Fibroblast of gingiva (primary cell): Measurements from ENCODE around the gene PUS10.
A peak's percentile ranks its signal among the peaks of the same experiment; 100 is the strongest.
"Not testable (repeated sequence)": the region's sequence is repeated elsewhere in the genome, so short reads cannot be mapped to it uniquely, and the experiment has no call there.

Experiments used
- DNase-seq: peaks from one replicate; pipeline ENCODE4 v3.0.0-alpha.2; 2011; ENCODE audit warnings: low read depth

The PUS10 gene

GRCh38 chr2:60926741-60927552 lies 91.1 kb downstream of the PUS10 start:
- peak; percentile 64 for DNase-seq

- peak; percentile 17 for DNase-seq
Observed at GRCh38 chr2:60925994-60926740, 91.9 kb downstream of the PUS10 start.

- no peak for DNase-seq
Observed at GRCh38 chr2:60907329-60907728, 110.7 kb downstream of the PUS10 start.

GRCh38 chr2:60906395-60906794 lies 111.7 kb downstream of the PUS10 start:
- no peak for DNase-seq

GRCh38 chr2:60905867-60906266 lies 112.2 kb downstream of the PUS10 start:
- DNase-seq, result not testable (repeated sequence)

GRCh38 chr2:60901296-60901695 lies 116.8 kb downstream of the PUS10 start:
- DNase-seq, result not testable (repeated sequence)

GRCh38 chr2:60899892-60900249 lies 118.2 kb downstream of the PUS10 start:
- DNase-seq, result no peak

GRCh38 chr2:60899230-60899891 lies 118.7 kb downstream of the PUS10 start:
- DNase-seq, result no peak

GRCh38 chr2:60898567-60898966 lies 119.5 kb downstream of the PUS10 start:
- DNase-seq, result no peak
